GM21526 (cell line): ENCODE data around the gene CFAP61.

Experiments used
- ATAC-seq: cut with Tn5 transposase; IDR thresholded peaks from one replicate; pipeline ENCODE4 v1.9.1; 2021; ENCODE audit warnings: moderate library complexity; ENCODE audit not compliant: unreplicated experiment, low FRiP score

CFAP61 gene

DNA sequence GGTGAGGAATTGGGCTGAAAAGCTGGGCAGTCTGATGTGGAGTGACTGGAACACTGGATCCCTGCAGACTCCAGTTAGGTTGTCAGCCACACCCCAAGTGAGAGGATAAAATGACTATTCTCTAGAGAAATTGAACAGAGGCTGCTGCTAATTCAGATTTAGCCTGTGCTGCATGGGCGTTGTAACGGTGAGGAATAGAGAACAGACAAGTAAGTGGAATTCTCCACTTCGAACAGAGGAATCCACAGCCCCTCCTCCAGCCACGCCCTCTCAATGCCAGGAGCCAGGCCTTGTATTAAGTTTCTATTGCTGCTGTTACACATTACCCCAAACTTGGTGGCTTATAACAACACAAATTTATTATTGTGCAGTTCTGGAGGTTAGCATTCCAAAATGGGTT lies 109.3 kb downstream of the CFAP61 start:
- no peak for ATAC-seq

DNA sequence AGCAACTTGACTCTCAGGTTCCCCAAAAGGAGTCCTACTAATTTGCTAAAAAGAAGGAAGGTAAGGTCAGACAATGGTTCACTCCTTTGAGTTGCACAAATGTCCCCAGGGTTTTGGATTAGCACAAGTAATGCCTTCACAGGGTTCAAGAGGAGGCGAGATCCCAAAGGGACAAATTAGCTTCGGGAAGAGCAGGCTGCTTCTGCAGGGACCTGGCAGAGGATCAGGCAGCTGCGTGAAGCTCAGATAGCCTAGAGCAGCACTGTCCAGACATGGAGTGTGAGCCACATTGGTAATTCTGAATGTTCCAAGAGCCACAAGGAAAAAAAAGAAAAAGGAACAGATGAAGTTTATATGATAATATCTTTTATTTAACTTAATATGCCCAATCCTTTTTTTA lies 115.4 kb downstream of the CFAP61 start:
- ATAC-seq = no peak

DNA sequence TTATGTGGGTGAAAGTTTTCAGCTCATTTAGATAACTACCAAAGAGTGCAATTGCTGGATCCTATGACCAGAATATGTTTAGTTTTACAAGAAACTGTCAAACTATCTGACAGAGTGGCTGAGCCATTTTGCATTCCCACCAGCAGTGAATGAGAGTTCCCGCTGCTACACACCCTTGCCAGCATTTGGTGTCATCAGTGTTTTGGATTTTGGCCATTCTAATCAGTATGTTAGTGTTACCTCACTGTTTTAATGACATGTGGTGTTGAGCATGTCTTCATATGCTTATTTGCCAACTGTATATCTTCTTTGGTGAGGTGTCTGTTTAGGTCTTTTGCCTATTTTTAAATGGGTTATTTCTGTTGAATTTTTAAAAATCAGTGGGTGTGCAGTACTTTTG lies 120.9 kb downstream of the CFAP61 start:
- no peak for ATAC-seq

GRCh38 chr20:20174089-20174835 lies 121.9 kb downstream of the CFAP61 start:
- ATAC-seq = no peak

DNA sequence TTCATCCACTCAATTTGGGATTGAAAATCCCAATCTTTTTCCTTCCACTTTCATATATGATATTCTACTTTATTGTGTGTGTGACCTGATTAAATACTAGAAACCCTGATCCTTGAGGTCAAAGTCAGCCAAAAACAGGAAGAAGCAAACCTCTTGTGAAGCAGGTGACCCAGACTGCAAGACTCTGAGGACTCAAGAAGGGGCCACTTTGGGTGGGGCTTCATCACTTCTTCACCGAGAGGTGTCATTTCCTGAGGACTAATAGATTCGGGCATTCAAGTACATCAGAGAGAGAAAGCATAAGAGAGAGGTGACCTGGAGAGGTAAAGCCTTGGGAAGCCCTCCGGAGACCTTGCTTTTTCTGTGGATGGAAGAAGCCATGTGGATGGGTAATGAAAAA lies 129.0 kb downstream of the CFAP61 start:
- no peak for ATAC-seq

DNA sequence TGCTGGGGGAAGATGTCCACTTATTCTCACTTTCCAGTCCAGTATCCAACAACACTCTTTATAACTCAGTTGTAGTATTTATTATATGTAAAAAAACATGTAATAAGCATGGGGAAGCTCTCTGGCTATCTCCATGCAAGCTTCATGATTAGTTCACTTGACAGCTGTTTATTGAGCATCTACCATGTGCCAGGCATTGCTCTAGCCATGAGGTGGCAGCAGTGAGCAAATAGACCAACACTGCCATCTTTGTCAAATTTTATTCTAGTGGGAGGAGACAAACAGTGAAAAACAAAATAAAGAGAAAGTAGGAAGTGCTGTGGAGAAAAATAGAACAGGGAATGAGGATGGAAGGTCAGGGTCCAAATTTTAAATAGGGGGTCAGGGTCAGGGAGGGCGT lies 131.8 kb downstream of the CFAP61 start:
- ATAC-seq = no peak

DNA sequence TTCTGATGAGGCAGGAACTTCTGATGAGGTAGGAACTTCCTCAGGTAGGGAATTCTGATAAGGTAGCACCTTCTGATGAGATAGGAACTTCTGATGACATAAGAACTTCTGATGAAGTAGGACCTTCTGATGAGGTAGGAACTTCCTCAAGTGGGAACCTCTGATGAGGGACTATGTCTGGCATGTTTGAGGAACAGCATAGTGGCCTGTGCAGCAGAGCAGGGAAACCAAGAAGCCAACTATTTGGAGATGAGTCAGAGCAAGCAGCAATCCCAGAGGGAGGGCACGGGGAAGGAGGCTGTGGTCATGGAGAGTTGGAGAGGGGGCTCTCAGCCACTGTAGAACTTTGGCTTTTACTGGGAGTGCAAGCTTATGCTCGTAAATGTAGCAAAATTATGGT lies 132.4 kb downstream of the CFAP61 start:
- ATAC-seq = no peak

DNA sequence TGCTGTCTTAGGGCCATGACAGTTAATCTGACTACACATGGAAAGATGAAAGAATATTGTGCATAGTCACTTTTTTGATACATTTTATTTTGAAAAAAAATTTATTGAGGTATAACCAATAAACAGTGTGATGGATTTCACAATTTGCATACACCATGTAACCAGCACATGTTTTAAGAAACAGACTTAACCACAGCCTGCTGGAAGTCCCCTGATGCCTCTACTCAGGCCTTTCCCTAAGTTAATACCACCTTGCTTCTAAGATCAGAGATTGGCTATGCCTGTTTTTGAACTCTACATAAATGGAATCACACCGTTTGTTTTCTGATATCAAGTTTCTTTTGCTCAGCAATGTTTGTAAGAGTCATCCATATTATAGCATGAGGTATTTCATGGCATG lies 136.3 kb downstream of the CFAP61 start:
- ATAC-seq = no peak

DNA sequence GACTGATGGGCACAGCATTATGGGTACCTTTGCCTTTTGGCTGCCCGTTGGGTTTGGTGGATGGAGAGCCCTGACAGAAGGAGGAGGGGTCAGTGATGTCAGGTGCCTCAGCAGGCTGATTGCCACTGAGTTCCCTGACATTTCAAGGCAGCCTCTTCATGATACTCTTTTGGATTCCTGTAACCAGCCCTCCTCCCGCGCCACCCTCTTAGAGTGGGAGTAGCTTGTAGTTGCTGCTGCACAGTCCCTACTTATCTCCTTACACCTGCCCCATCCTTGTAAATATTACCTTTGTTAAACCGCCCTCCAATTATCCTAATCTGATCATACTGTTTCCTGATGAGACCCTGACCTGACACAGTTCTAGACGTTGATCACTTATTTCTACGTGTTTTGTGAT lies 140.0 kb downstream of the CFAP61 start:
- ATAC-seq = no peak

- ATAC-seq = no peak
Measured at GRCh38 chr20:20195021-20195705, 142.8 kb downstream of the CFAP61 start.

- ATAC-seq = no peak
Measured at GRCh38 chr20:20196610-20197009, 144.3 kb downstream of the CFAP61 start.

GRCh38 chr20:20198011-20198410 lies 145.7 kb downstream of the CFAP61 start:
- no peak for ATAC-seq

GRCh38 chr20:20199361-20200160 lies 147.2 kb downstream of the CFAP61 start:
- ATAC-seq = no peak

- no peak for ATAC-seq
Measured at GRCh38 chr20:20201124-20201523, 148.8 kb downstream of the CFAP61 start.

- no peak for ATAC-seq
Measured at GRCh38 chr20:20201639-20202038, 149.3 kb downstream of the CFAP61 start.

GRCh38 chr20:20202768-20203167 lies 150.4 kb downstream of the CFAP61 start:
- ATAC-seq = no peak

DNA sequence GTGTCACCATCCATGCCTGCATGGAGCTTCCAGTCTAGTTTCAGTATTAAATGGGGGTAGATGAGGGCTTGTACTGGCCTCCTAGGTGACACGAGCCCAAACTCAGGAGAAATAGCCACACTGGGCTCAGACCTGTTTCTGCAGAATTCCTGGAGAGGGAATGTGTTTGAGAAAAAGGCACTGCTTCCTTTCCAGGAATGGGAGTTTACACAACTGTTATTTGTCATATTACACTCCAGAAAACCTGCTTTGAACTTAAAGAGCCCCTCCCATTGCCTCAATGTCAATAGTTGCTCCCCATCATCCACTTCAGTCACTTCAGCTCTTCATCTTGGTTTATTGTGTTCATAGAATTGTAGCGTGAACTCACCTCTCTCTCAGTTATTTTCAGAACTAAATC lies 151.5 kb downstream of the CFAP61 start:
- ATAC-seq = no peak

DNA sequence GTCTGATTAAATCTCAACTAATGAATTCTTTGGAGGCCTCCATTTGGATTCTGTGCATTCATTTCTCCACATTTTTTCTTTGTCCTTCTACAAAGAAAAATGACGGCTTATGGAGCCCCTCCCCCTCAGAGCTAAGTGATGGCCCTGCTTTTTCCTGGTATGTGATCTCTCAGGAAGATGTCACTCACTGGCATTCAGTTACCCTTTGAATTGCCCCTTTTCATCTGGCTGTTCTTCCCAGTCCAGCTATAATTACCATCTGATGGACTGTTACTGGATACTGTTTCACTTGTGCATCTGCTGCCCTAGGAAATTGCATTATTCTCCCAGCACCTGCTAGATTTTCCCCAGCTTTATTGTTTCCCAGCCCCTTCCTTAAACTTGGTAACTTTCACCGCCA lies 151.9 kb downstream of the CFAP61 start:
- ATAC-seq = no peak

DNA sequence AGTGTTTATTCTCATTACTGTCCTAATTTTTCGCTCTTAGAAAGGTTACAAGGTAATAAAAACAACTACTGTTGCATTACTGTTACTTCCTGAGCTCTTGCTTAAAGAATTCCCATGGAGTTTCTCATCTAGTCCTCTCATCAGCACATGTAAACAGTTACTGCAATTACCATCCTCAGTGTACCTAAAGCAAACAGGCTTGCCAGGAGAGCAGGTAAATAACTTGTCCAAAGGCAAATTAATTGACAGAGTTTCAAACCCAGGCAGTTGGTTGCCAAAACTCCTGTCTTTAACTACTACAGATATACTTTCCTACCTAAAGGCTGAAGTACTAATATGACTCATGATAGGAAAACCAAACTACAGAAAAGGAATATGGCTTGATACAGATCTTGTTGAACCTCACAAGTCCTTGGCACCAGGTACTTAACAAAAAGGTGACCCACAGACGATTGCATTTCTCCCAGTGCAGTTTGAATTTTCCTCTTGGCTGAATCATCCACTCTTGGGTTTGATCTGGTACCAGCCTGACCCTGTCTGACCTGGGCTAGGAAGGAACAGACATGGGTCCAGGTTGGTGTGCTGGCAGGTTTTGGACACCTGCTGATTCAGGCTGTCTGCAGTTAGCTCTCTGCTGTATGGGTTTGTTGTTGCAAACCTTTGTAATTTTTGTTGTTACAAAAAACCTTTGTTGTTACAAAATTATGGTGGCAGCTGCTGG lies 153.0 kb downstream of the CFAP61 start:
- ATAC-seq = no peak

- no peak for ATAC-seq
Measured at GRCh38 chr20:20205862-20206236, 153.5 kb downstream of the CFAP61 start.

GRCh38 chr20:20206788-20207187 lies 154.5 kb downstream of the CFAP61 start:
- peak; percentile 78 for ATAC-seq
